GM19438 (cell line): ENCODE measurements around the gene ICAM4.

Source experiments
- ATAC-seq: cut with Tn5 transposase; IDR thresholded peaks from one replicate; pipeline ENCODE4 v1.9.1; 2021; ENCODE audit warnings: low read depth; ENCODE audit not compliant: unreplicated experiment

Gene ICAM4

GRCh38 chr19:10289836-10290356, 3.1 kb downstream of the ICAM4 start, which contains the start of gene ICAM5:
Gene ICAM5, plus strand, starts transcription at chr19:10289952. Its CDS starts 92 bp downstream, at chr19:10290044.
- ATAC-seq = no peak

- no peak for ATAC-seq
These were observed 3.7 kb downstream of the ICAM4 start for GRCh38 chr19:10290357-10290875.

- no peak for ATAC-seq
These were observed 4.3 kb downstream of the ICAM4 start for GRCh38 chr19:10290876-10291553.

GRCh38 chr19:10291554-10292205, 4.9 kb downstream of the ICAM4 start:
- peak; percentile 1 for ATAC-seq

GRCh38 chr19:10292206-10292788, 5.5 kb downstream of the ICAM4 start:
- ATAC-seq = peak; percentile 47

- ATAC-seq = no peak
These were observed 6.3 kb downstream of the ICAM4 start for GRCh38 chr19:10292789-10293636.

- no peak for ATAC-seq
These were observed 7.0 kb downstream of the ICAM4 start for GRCh38 chr19:10293637-10294367.

- no peak for ATAC-seq
These were observed 7.6 kb downstream of the ICAM4 start for GRCh38 chr19:10294368-10294697.

GRCh38 chr19:10295305-10295846, 8.6 kb downstream of the ICAM4 start:
- no peak for ATAC-seq

- no peak for ATAC-seq
These were observed 9.3 kb downstream of the ICAM4 start for GRCh38 chr19:10295847-10296591.

GRCh38 chr19:10299545-10300458, 13.0 kb downstream of the ICAM4 start:
- ATAC-seq = no peak

- ATAC-seq = no peak
These were observed 18.5 kb downstream of the ICAM4 start for GRCh38 chr19:10305139-10305806.

- ATAC-seq = no peak
These were observed 19.6 kb downstream of the ICAM4 start for GRCh38 chr19:10306327-10306726.

- no peak for ATAC-seq
These were observed 22.7 kb downstream of the ICAM4 start, which contains the start of gene ZGLP1 for GRCh38 chr19:10309423-10309822. Gene ZGLP1, minus strand, starts transcription at chr19:10309815.

GRCh38 chr19:10315335-10316214, 28.8 kb downstream of the ICAM4 start, which contains the start of gene FDX2:
Gene FDX2, minus strand, starts transcription at chr19:10316015. Its CDS starts 19 bp downstream, at chr19:10315996.
- ATAC-seq = no peak
